HCT116 (cell line): ENCODE results near the gene SLC6A3. TPM values are rescaled to one million over a fixed set of nuclear protein-coding genes. Genes with fewer than 3 reads are reported as not detected.

Experiments used
- ATAC-seq: fragments of 200-7000 bp; cut with Tn5 transposase; 2 replicates; pipeline ENCODE4 v1.9.1; 2020; ENCODE audit warnings: mild to moderate bottlenecking, moderate library complexity
- BruUV-seq: library from RNA; stranded (reverse); fragments of 400-500 nt; replicated peaks from 2 replicates; lab custom pipeline; 2021; lab: Mats Ljungman, UMichigan
- CTCF ChIA-PET: fragments of 300-600 bp; sonication (Branson Sonifier 250); formaldehyde crosslinking; loops from one replicate; lab custom pipeline; 2021; ENCODE audit warnings: antibody characterized with exemption; lab: Charles Lee
- POLR2A ChIA-PET: fragments of 300-600, 350-600 bp; sonication (Branson Sonifier 250); formaldehyde crosslinking; loops from one replicate; lab custom pipeline; 2021; ENCODE audit warnings: antibody characterized with exemption; lab: Charles Lee
- RAD21 ChIA-PET, 2 experiments: fragments of 300-600 bp; sonication (Branson Sonifier 250); formaldehyde crosslinking; loops; one replicate each; lab custom pipeline; 2023; ENCODE audit warnings: low total read pairs in 2 of 2; ENCODE audit not compliant: uncharacterized antibody in 2 of 2, unreplicated experiment in 2 of 2, low non-redundant PET in 1 of 2; lab: Charles Lee
- DNase-seq: peaks from one replicate; pipeline ENCODE4 v3.0.0-alpha.2; 2010; ENCODE audit warnings: low read depth, low spot score
- H2AFZ ChIP-seq: fragments of 200-600 bp; shearing (Covaris generic), sonication (generic); 2 replicates; pipeline ENCODE4 v1.6.1; 2017; ENCODE audit warnings: low read depth, mixed run types, mixed read lengths, antibody characterized with exemption, low read length; ENCODE audit not compliant: poor library complexity, severe bottlenecking
- H3K27ac ChIP-seq: 2 replicates; pipeline ENCODE4 v1.5.1; 2012; ENCODE audit warnings: low read depth, low read length
- H3K27me3 ChIP-seq: fragments of 200-600 bp; sonication (generic); 2 replicates; pipeline ENCODE4 v1.6.1; 2016; ENCODE audit warnings: mixed run types, low read length, mixed read lengths; ENCODE audit not compliant: insufficient read depth
- H3K36me3 ChIP-seq, 2 experiments: fragments of 200-500 bp in 1 of 2; fragments of 200-600 bp in 1 of 2; sonication (Bioruptor generic) in 1 of 2; sonication (generic) in 1 of 2; 2 replicates each; pipeline versions ENCODE4 v1.5.1 to v1.6.1; 2014 to 2016; ENCODE audit warnings: low read length in 2 of 2, inconsistent platforms in 1 of 2, mixed read lengths in 1 of 2, mixed run types in 1 of 2; ENCODE audit not compliant: insufficient read depth in 2 of 2, control insufficient read depth in 1 of 2
- H3K4me1 ChIP-seq, 2 experiments: fragments of 200-600 bp in 1 of 2; sonication (generic) in 1 of 2; 2 replicates each; pipeline versions ENCODE4 v1.5.1 to v1.6.1; 2012 to 2017; ENCODE audit warnings: low read length in 2 of 2, inconsistent platforms in 1 of 2, mild to moderate bottlenecking in 1 of 2, mixed read lengths in 1 of 2, mixed run types in 1 of 2, moderate library complexity in 1 of 2; ENCODE audit not compliant: insufficient read depth in 2 of 2, control insufficient read depth in 1 of 2
- H3K4me2 ChIP-seq: fragments of 200-600 bp; sonication (generic); 2 replicates; pipeline ENCODE4 v1.6.1; 2017; ENCODE audit warnings: mixed run types, low read length, mixed read lengths
- H3K4me3 ChIP-seq, 2 experiments: fragments of 200-600 bp in 1 of 2; sonication (generic) in 1 of 2; replicated peaks in 1 of 2; 2 replicates each; pipeline ENCODE4 v1.5.1; 2011 to 2016; ENCODE audit warnings: low read length in 2 of 2, control low read depth in 1 of 2, low read depth in 1 of 2, mild to moderate bottlenecking in 1 of 2, mixed read lengths in 1 of 2, mixed run types in 1 of 2
- H3K79me2 ChIP-seq: fragments of 200-600 bp; sonication (generic); 2 replicates; pipeline ENCODE4 v1.6.1; 2017; ENCODE audit warnings: mild to moderate bottlenecking, mixed run types, low read length, moderate library complexity, mixed read lengths; ENCODE audit not compliant: insufficient read depth
- H3K9ac ChIP-seq: fragments of 200-600 bp; sonication (generic); 2 replicates; pipeline ENCODE4 v1.6.1; 2016; ENCODE audit warnings: low read length, mixed read lengths
- H3K9me2 ChIP-seq: fragments of 200-600 bp; sonication (generic), shearing (Covaris generic); 2 replicates; pipeline ENCODE4 v1.6.1; 2017; ENCODE audit warnings: mixed run types, mild to moderate bottlenecking, moderate library complexity; ENCODE audit not compliant: insufficient read depth
- H3K9me3 ChIP-seq, 2 experiments: fragments of 200-500 bp in 1 of 2; fragments of 200-600 bp in 1 of 2; sonication (Bioruptor generic) in 1 of 2; sonication (generic) in 1 of 2; 2 replicates each; pipeline ENCODE4 v1.6.1; 2014 to 2017; ENCODE audit warnings: low read length in 2 of 2, mixed read lengths in 2 of 2, inconsistent platforms in 1 of 2, low read depth in 1 of 2, mild to moderate bottlenecking in 1 of 2, mixed run types in 1 of 2, moderate library complexity in 1 of 2; ENCODE audit not compliant: control insufficient read depth in 1 of 2, insufficient read depth in 1 of 2
- H4K20me1 ChIP-seq: fragments of 200-600 bp; sonication (generic), shearing (Covaris generic); 2 replicates; pipeline ENCODE4 v1.6.1; 2017; ENCODE audit warnings: mixed run types, mild to moderate bottlenecking, moderate library complexity; ENCODE audit not compliant: insufficient read depth
- EGR1 ChIP-seq: IDR thresholded peaks from 2 replicates; pipeline ENCODE4 v1.6.1; 2012; ENCODE audit warnings: low read depth
- ELF1 ChIP-seq: IDR thresholded peaks from 2 replicates; pipeline ENCODE4 v1.6.1; 2012; ENCODE audit warnings: low read depth, borderline replicate concordance
- JUND ChIP-seq: IDR thresholded peaks from 2 replicates; pipeline ENCODE4 v1.6.1; 2012
- POLR2A ChIP-seq: IDR thresholded peaks from 2 replicates; pipeline ENCODE4 v1.7.0; 2011; ENCODE audit warnings: borderline replicate concordance; ENCODE audit not compliant: insufficient read depth, insufficient read length; ENCODE audit errors: extremely low read depth
- POLR2AphosphoS5 ChIP-seq: IDR thresholded peaks from 2 replicates; pipeline ENCODE4 v1.6.1; 2011; ENCODE audit warnings: mild to moderate bottlenecking, low read depth, low read length, moderate library complexity
- REST ChIP-seq: IDR thresholded peaks from 2 replicates; pipeline ENCODE4 v1.6.1; 2012; ENCODE audit warnings: low read depth
- SRF ChIP-seq: IDR thresholded peaks from 2 replicates; pipeline ENCODE4 v1.6.1; 2012; ENCODE audit warnings: low read depth
- YY1 ChIP-seq: IDR thresholded peaks from 2 replicates; pipeline ENCODE4 v1.6.1; 2011; ENCODE audit warnings: low read length, low read depth, moderate library complexity, mild to moderate bottlenecking; ENCODE audit not compliant: insufficient replicate concordance; ENCODE audit errors: extremely low read depth
- ZBTB33 ChIP-seq: IDR thresholded peaks from 2 replicates; pipeline ENCODE4 v1.6.1; 2011; ENCODE audit warnings: mild to moderate bottlenecking, low read length, moderate library complexity; ENCODE audit not compliant: insufficient replicate concordance; ENCODE audit errors: extremely low read depth
- intact Hi-C: fragments of 100-400 bp; cut with micrococcal nuclease; formaldehyde crosslinking; loops from 2 replicates; pipeline ENCODE4 v1.10.0; 2022
- total RNA-seq: library from RNA; stranded (reverse); gene quantifications from one replicate; pipeline ENCODE4 v1.2.1, GENCODE V29; 2021; ENCODE audit not compliant: unreplicated experiment

The SLC6A3 gene
- total RNA-seq, 1 experiment from 2014 or later: not detected

GRCh38 chr5:1486271-1486670 is 41.0 kb upstream of the SLC6A3 start:
- Histone ChIP-seq H3K27ac (no peak overlapping the region), H3K9ac (no peak overlapping the region), H3K9me3 (no peaks in the 10 kb centered on the region), H3K79me2 (no peaks in the 10 kb centered on the region; the same call in 1 of the 2 replicates), H3K4me3 (no peak overlapping the region), H3K4me1 (no peaks in the 10 kb centered on the region), H4K20me1 (no peaks in the 10 kb centered on the region)
- RAD21 ChIA-PET: no interaction called here
- CTCF ChIA-PET: no interaction called here
- no peak for ATAC-seq
- DNase-seq: no peak
- no TSS peak for BruUV-seq
- POLR2A ChIA-PET: no interaction called here
- TF ChIP-seq POLR2A: no peak
- TF ChIP-seq YY1: no peak
- TF ChIP-seq POLR2AphosphoS5: no peak
- TF ChIP-seq JUND: no peak
- no peak for TF ChIP-seq SRF
- no peak for TF ChIP-seq ZBTB33
- no peak for TF ChIP-seq ELF1
- no peak for TF ChIP-seq REST
- TF ChIP-seq EGR1: no peak
- TF ChIP-seq, all 23 proteins: peak for 0
- no peaks in the 10 kb centered on the region for H3K9me2 ChIP-seq
- no peak overlapping the region for H3K4me2 ChIP-seq
- intact Hi-C loops: no loop called here
- H2AFZ ChIP-seq: no peak overlapping the region
- peaks cover 13 to 20% of the 10 kb centered on the region in 2 experiments; a peak in 3 of 4 replicates for H3K36me3 ChIP-seq
- H3K27me3 ChIP-seq: no peaks in the 10 kb centered on the region
